Activated T-helper 1 cell treated with anti-CD3 and anti-CD28 coated beads, Interleukin-12 subunit alpha, Interleukin-12 subunit beta, Interleukin-2, Interleukin-4 antibody, amounts not matched to agents 30 ng/mL and 10 ng/mL and 1 ng/mL, durations not matched to agents 14 hours and 24 hours and 36 hours (primary cell): ENCODE measurements around the gene SIAE. TPM values are rescaled to one million over a fixed set of nuclear protein-coding genes. Genes with fewer than 3 reads are reported as not detected.

Experiments used
- DNase-seq: peaks from one replicate; pipeline ENCODE4 v3.0.0; 2021; ENCODE audit warnings: low spot score
- H3K27ac Mint-ChIP-seq: one replicate; pipeline ENCODE4 v1.8.0; 2021; ENCODE audit warnings: mild to moderate bottlenecking, mixed read lengths
- H3K27me3 Mint-ChIP-seq: one replicate; pipeline ENCODE4 v1.8.0; 2022; ENCODE audit warnings: mild to moderate bottlenecking, moderate library complexity, mixed read lengths; ENCODE audit not compliant: insufficient read depth
- H3K36me3 Mint-ChIP-seq: one replicate; pipeline ENCODE4 v1.8.0; 2021; ENCODE audit warnings: low read depth, mixed read lengths
- H3K4me1 Mint-ChIP-seq: one replicate; pipeline ENCODE4 v1.8.0; 2021; ENCODE audit warnings: low read depth, mixed read lengths
- H3K4me3 Mint-ChIP-seq: one replicate; pipeline ENCODE4 v1.8.0; 2021; ENCODE audit warnings: mild to moderate bottlenecking, moderate library complexity, mixed read lengths
- H3K9me3 Mint-ChIP-seq: one replicate; pipeline ENCODE4 v1.8.0; 2021; ENCODE audit warnings: mixed read lengths
- intact Hi-C: fragments of 100-400 bp; cut with micrococcal nuclease; formaldehyde crosslinking; loops from one replicate; pipeline ENCODE4 v1.15.1; 2024
- total RNA-seq: library from RNA; stranded (reverse); gene quantifications from 2 replicates; pipeline ENCODE4 v1.2.3, GENCODE V29; 2022

Gene SIAE, protein sequence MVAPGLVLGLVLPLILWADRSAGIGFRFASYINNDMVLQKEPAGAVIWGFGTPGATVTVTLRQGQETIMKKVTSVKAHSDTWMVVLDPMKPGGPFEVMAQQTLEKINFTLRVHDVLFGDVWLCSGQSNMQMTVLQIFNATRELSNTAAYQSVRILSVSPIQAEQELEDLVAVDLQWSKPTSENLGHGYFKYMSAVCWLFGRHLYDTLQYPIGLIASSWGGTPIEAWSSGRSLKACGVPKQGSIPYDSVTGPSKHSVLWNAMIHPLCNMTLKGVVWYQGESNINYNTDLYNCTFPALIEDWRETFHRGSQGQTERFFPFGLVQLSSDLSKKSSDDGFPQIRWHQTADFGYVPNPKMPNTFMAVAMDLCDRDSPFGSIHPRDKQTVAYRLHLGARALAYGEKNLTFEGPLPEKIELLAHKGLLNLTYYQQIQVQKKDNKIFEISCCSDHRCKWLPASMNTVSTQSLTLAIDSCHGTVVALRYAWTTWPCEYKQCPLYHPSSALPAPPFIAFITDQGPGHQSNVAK
- 4.9 and 5.2 TPM in 2 replicates for total RNA-seq

GRCh38 chr11:124673333-124674167 is at the start of gene SIAE, which contains the start of gene SPA17:
Gene SIAE (minus strand): TSS chr11:124673739. CDS start chr11:124673708, 31 bp downstream.
Gene SPA17 (plus strand): TSS chr11:124673904. CDS start chr11:124675265, 1,361 bp downstream.
- DNase-seq = peak; percentile 86
- peak within 1 kb of the TSS; percentile 89 for H3K27ac Mint-ChIP-seq
- peaks cover 5% of the 10 kb centered on the region for H3K9me3 Mint-ChIP-seq
- intact Hi-C loops = loop anchor here (1.0 to 10.0 kb wide), 13 partner anchors 51 to 1214 kb away; partner anchors contain the start of genes CCDC15, EI24, HYLS1 and MSANTD2
- peaks cover 5% of the 10 kb centered on the region for H3K27me3 Mint-ChIP-seq
- peaks cover 29% of the 10 kb centered on the region for H3K4me1 Mint-ChIP-seq
- H3K4me3 Mint-ChIP-seq = peak within 1 kb of the TSS; percentile 89
- peaks cover 2% of the 10 kb centered on the region for H3K36me3 Mint-ChIP-seq

- H3K9me3 Mint-ChIP-seq = no peaks in the 10 kb centered on the region
- DNase-seq = no peak
- no peaks in the 10 kb centered on the region for H3K36me3 Mint-ChIP-seq
- H3K4me3 Mint-ChIP-seq = no peak overlapping the region
- intact Hi-C loops = no loop called here
- peaks cover 7% of the 10 kb centered on the region for H3K4me1 Mint-ChIP-seq
- no peak overlapping the region for H3K27ac Mint-ChIP-seq
- H3K27me3 Mint-ChIP-seq = peaks cover 44% of the 10 kb centered on the region
These were observed 48.6 kb upstream of the SIAE start for GRCh38 chr11:124722176-124722575.

DNA sequence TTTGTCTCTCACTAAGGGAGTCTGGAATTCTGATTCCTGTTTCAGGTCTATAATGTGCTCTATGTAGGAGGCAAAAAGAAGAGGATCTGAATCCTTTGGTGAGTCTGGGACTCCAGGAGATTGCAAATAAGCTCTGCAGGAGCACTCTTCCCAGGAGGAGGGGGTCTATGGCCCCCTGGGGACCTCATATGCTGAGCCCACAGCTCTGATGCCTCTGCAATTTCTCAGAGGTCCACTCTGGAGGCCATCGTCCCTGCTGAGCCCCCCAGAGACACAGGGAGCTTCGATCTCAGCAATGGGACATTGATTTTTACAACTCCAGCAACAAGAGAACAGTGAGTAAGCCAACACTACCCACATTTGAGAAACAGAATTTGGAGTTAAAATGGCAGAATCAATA is 46.0 kb upstream of the SIAE start:
- no peak overlapping the region for H3K4me3 Mint-ChIP-seq
- intact Hi-C loops = no loop called here

DNA sequence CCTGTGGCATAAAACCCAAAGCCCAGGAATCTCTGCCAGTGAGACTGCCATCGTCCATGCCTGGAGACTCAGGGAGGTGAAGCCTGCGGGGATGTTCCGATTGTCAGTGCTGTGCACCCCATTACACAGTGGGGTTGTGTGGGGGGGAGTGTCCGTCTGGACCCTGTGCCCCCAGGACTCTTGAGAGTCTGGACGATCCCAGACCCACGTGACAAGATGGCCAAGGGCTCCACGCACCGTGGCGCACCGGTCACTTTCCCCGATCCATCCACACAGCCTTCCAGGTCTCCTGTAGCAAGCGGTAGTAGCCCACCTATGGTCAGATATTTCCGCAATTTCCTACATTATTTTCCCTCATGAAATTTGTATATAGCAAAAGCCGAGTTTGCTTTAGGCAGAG is 45.3 kb upstream of the SIAE start:
- H3K36me3 Mint-ChIP-seq = no peaks in the 10 kb centered on the region
- peaks cover 43% of the 10 kb centered on the region for H3K27me3 Mint-ChIP-seq
- intact Hi-C loops = no loop called here
- H3K4me1 Mint-ChIP-seq = peaks cover 7% of the 10 kb centered on the region
- no peak for DNase-seq
- H3K4me3 Mint-ChIP-seq = no peak overlapping the region
- no peaks in the 10 kb centered on the region for H3K9me3 Mint-ChIP-seq
- no peak overlapping the region for H3K27ac Mint-ChIP-seq

More for the DNA sequence above, 46.0 kb upstream of the SIAE start:
- no peak overlapping the region for H3K27ac Mint-ChIP-seq
- H3K4me1 Mint-ChIP-seq = peaks cover 7% of the 10 kb centered on the region
- DNase-seq = no peak
- no peaks in the 10 kb centered on the region for H3K36me3 Mint-ChIP-seq
- no peaks in the 10 kb centered on the region for H3K9me3 Mint-ChIP-seq
- peaks cover 47% of the 10 kb centered on the region for H3K27me3 Mint-ChIP-seq

DNA sequence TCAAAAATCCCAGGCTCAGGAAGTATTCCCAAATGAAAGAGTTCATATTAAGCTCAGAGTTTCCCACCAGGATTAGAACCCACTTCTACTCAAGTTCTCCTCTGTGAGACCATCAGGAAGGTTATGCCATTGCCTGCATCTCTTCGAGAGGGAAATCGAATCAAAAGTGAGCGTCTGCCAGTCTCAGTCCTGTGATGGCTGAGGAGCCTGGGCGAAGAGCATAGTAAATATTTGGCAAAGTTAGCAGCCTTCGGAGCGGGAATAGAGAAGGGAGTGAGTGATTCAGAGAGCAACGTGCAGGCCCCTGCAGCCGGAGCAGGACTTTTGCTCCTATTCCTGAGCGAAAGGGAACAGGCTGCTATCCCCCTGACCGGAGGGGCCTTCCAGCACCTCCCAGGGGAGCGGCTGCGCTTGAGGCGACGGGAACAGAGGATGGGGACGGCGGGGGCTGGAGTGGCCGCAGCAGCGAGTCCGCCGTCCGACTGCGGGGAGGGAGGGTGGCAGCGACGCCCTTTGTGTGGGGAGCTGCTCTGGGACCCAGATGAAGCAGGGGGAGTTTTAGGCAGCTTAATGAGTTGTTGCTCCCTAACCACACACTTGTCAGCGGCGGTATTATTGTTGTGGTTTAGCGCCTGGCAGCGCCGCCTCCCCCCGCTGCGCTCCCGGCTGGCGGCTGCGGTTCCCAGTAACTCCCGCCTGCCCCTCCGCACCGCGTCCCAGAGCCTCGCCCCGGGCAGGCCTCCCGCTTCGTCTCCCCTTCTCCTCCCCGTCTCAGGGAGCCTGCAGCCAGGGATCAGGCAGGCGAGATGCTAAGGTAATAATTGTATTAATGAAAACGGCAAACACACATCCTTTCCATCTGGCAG is 44.5 kb upstream of the SIAE start:
- Mint-ChIP-seq H3K9me3 (no peaks in the 10 kb centered on the region), H3K36me3 (no peaks in the 10 kb centered on the region), H3K4me1 (peaks cover 7% of the 10 kb centered on the region), H3K4me3 (no peak overlapping the region), H3K27ac (no peak overlapping the region), H3K27me3 (peaks cover 42% of the 10 kb centered on the region)
- no peak for DNase-seq
- intact Hi-C loops = no loop called here

DNA sequence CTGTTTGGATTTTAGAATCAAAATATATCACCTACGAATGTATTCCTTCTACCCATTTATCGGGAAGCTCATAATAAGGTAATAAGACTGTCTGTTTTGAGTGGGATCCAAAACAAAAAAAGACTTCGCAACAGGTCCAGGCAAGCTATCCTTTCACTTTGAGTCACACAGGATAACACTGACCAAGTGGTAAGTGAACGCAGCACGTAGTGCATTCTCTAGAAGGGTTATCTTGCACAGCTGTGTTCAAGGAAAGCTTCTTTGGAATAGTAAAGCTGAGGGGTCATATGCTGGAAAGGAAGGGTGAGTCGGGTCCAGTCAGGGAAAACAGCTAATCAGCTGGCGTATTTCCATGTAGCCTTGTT is 43.9 kb upstream of the SIAE start:
- no peak overlapping the region for H3K27ac Mint-ChIP-seq
- H3K36me3 Mint-ChIP-seq = no peaks in the 10 kb centered on the region
- intact Hi-C loops = no loop called here
- H3K4me3 Mint-ChIP-seq = no peak overlapping the region
- no peaks in the 10 kb centered on the region for H3K9me3 Mint-ChIP-seq
- H3K4me1 Mint-ChIP-seq = peaks cover 7% of the 10 kb centered on the region
- peaks cover 42% of the 10 kb centered on the region for H3K27me3 Mint-ChIP-seq
- no peak for DNase-seq

GRCh38 chr11:124716591-124716990 is 43.1 kb upstream of the SIAE start:
- Mint-ChIP-seq H3K27me3 (peaks cover 42% of the 10 kb centered on the region), H3K9me3 (no peaks in the 10 kb centered on the region), H3K4me1 (peaks cover 7% of the 10 kb centered on the region), H3K4me3 (no peak overlapping the region), H3K27ac (no peak overlapping the region), H3K36me3 (no peaks in the 10 kb centered on the region)
- no peak for DNase-seq
- intact Hi-C loops = no loop called here

GRCh38 chr11:124712392-124712791 is 38.9 kb upstream of the SIAE start:
- Mint-ChIP-seq H3K4me3 (no peak overlapping the region), H3K27me3 (peaks cover 14% of the 10 kb centered on the region), H3K27ac (no peak overlapping the region), H3K36me3 (no peaks in the 10 kb centered on the region), H3K4me1 (peaks cover under 1% of the 10 kb centered on the region), H3K9me3 (no peaks in the 10 kb centered on the region)
- DNase-seq = no peak
- intact Hi-C loops = no loop called here

- H3K27me3 Mint-ChIP-seq = peaks cover 4% of the 10 kb centered on the region
- no peaks in the 10 kb centered on the region for H3K4me1 Mint-ChIP-seq
- H3K9me3 Mint-ChIP-seq = no peaks in the 10 kb centered on the region
- H3K36me3 Mint-ChIP-seq = no peaks in the 10 kb centered on the region
- intact Hi-C loops = no loop called here
- DNase-seq = no peak
- H3K27ac Mint-ChIP-seq = no peak overlapping the region
- no peak overlapping the region for H3K4me3 Mint-ChIP-seq
These were observed 34.3 kb upstream of the SIAE start for GRCh38 chr11:124707829-124708228.

DNA sequence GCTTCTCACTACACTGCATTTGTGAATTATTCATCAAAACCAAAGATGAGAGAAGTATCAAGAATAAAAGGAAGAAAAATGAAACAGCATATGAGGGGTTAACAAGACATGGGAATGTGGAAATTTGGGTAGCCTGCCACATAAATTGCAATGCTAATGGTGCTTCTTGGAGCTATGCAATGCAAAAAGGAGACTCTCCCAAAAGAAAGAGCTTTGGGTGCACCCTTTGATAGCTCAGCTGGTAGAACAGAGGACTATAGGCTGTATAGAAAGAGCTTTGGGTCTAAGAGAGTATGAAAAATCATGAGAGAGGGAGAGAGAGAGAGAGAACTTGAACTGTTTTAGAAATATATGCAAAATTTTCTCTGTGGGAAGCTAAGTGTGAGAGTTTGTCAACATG is 26.5 kb upstream of the SIAE start:
- Mint-ChIP-seq H3K4me3 (no peak overlapping the region), H3K9me3 (no peaks in the 10 kb centered on the region), H3K27ac (no peak overlapping the region), H3K36me3 (no peaks in the 10 kb centered on the region), H3K27me3 (peaks cover 8% of the 10 kb centered on the region), H3K4me1 (no peaks in the 10 kb centered on the region)
- DNase-seq = no peak
- intact Hi-C loops = no loop called here

DNA sequence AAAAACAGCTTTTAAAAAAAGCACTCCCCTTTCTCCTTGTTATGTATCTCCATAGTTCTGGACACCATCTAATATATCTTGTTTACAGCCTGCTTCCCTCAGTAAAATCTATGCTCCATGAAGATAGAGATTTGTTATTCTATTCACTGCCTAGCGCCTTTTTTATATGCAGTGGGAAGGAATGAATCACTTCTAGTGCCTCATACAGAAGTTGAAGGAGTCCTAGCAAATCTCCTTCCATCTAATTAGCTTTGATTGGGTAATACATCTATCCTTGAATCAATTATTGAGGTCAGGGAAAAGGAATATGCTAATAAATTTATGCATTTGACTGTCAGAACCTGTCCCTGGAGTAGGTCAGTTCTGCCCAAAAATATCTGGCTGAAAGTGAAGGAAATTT is 26.0 kb upstream of the SIAE start:
- Mint-ChIP-seq H3K36me3 (no peaks in the 10 kb centered on the region), H3K4me1 (no peaks in the 10 kb centered on the region), H3K4me3 (no peak overlapping the region), H3K27me3 (peaks cover 8% of the 10 kb centered on the region), H3K27ac (no peak overlapping the region), H3K9me3 (no peaks in the 10 kb centered on the region)
- DNase-seq = no peak
- intact Hi-C loops = no loop called here

GRCh38 chr11:124693142-124693541 is 19.6 kb upstream of the SIAE start:
- Mint-ChIP-seq H3K4me1 (no peaks in the 10 kb centered on the region), H3K27me3 (peaks cover 11% of the 10 kb centered on the region), H3K9me3 (no peaks in the 10 kb centered on the region), H3K27ac (no peak overlapping the region), H3K4me3 (no peak overlapping the region), H3K36me3 (no peaks in the 10 kb centered on the region)
- intact Hi-C loops = no loop called here
- DNase-seq = no peak
